ENCODE results near the gene TBC1D25.
"Not testable (repeated sequence)": the region's sequence is repeated elsewhere in the genome, so short reads cannot be mapped to it uniquely, and the experiment has no call there.

Gene TBC1D25

GRCh38 chrX:48520976-48521352 is 18.6 kb upstream of the TBC1D25 start:
- DNase-seq (ENCODE audit: low read depth) = no peak
- H3K4me3 ChIP-seq (ENCODE audit: control insufficient read depth, low read depth, low read length) = peak overlapping the region; percentile 53
- no peak for TF ChIP-seq CTCF (IDR thresholded peaks at IDR 0.05; ENCODE audit: control insufficient read depth, insufficient read depth, low read depth, low read length, missing control alignments)

GRCh38 chrX:48521353-48522243 is 17.9 kb upstream of the TBC1D25 start, which contains the start of gene EBP:
TSS of gene EBP (plus strand) at chrX:48521808. CDS start at chrX:48523772, 1,964 bp downstream.
- no peak for TF ChIP-seq CTCF (IDR thresholded peaks at IDR 0.05; ENCODE audit: control insufficient read depth, insufficient read depth, low read depth, low read length, missing control alignments)
- DNase-seq (ENCODE audit: low read depth) = peak; percentile 27
- peak within 1 kb of the TSS; percentile 53 for H3K4me3 ChIP-seq (ENCODE audit: control insufficient read depth, low read depth, low read length)

- no peak for TF ChIP-seq CTCF (IDR thresholded peaks at IDR 0.05; ENCODE audit: control insufficient read depth, insufficient read depth, low read depth, low read length, missing control alignments)
- DNase-seq (ENCODE audit: low read depth) = no peak
These were observed 17.2 kb upstream of the TBC1D25 start for GRCh38 chrX:48522291-48522690.

GRCh38 chrX:48523682-48524081 is 15.8 kb upstream of the TBC1D25 start:
- TF ChIP-seq CTCF (IDR thresholded peaks at IDR 0.05; ENCODE audit: control insufficient read depth, insufficient read depth, low read depth, low read length, missing control alignments) = no peak
- H3K4me3 ChIP-seq (ENCODE audit: control insufficient read depth, low read depth, low read length) = no peak overlapping the region
- no peak for DNase-seq (ENCODE audit: low read depth)

More at GRCh38 chrX:48522291-48522690, 17.2 kb upstream of the TBC1D25 start:
- H3K4me3 ChIP-seq (ENCODE audit: control insufficient read depth, low read depth, low read length) = peak overlapping the region; percentile 53

GRCh38 chrX:48525853-48526252 is 13.7 kb upstream of the TBC1D25 start:
- DNase-seq (ENCODE audit: low read depth) = peak; percentile 18
- not testable (repeated sequence) for H3K4me3 ChIP-seq (ENCODE audit: control insufficient read depth, low read depth, low read length)

- H3K4me3 ChIP-seq (ENCODE audit: control insufficient read depth, low read depth, low read length) = no peak overlapping the region
- no peak for TF ChIP-seq CTCF (IDR thresholded peaks at IDR 0.05; ENCODE audit: control insufficient read depth, insufficient read depth, low read depth, low read length, missing control alignments)
- no peak for DNase-seq (ENCODE audit: low read depth)
These were observed 8.8 kb upstream of the TBC1D25 start for GRCh38 chrX:48530736-48531135.

- no peak for TF ChIP-seq CTCF (IDR thresholded peaks at IDR 0.05; ENCODE audit: control insufficient read depth, insufficient read depth, low read depth, low read length, missing control alignments)
- no peak overlapping the region for H3K4me3 ChIP-seq (ENCODE audit: control insufficient read depth, low read depth, low read length)
- peak; percentile 49 for DNase-seq (ENCODE audit: low read depth)
These were observed 8.1 kb upstream of the TBC1D25 start for GRCh38 chrX:48531358-48531959.

All from AG09309 (cell line).